Progenitor cell of endocrine pancreas (in vitro differentiated cells): ENCODE measurements around the gene BRD4. TPM values are rescaled to one million over a fixed set of nuclear protein-coding genes. Genes with fewer than 3 reads are reported as not detected.

Experiments used
- DNase-seq: peaks from one replicate; pipeline ENCODE4 v3.0.0; 2021; ENCODE audit warnings: low spot score; ENCODE audit not compliant: unreplicated experiment
- H3K27ac Mint-ChIP-seq: 2 replicates; pipeline ENCODE4 v1.8.0; 2021; ENCODE audit warnings: mild to moderate bottlenecking, moderate library complexity, mixed read lengths
- H3K27me3 Mint-ChIP-seq: 2 replicates; pipeline ENCODE4 v1.8.0; 2021; ENCODE audit warnings: mixed read lengths
- H3K36me3 Mint-ChIP-seq: 2 replicates; pipeline ENCODE4 v1.8.0; 2022; ENCODE audit warnings: mixed read lengths; ENCODE audit not compliant: insufficient read depth
- H3K4me1 Mint-ChIP-seq: 2 replicates; pipeline ENCODE4 v1.8.0; 2021; ENCODE audit warnings: low read depth, mixed read lengths
- H3K4me3 Mint-ChIP-seq: 2 replicates; pipeline ENCODE4 v1.8.0; 2021; ENCODE audit warnings: low read depth, mild to moderate bottlenecking, moderate library complexity, mixed read lengths
- H3K9me3 Mint-ChIP-seq: 2 replicates; pipeline ENCODE4 v1.8.0; 2021; ENCODE audit warnings: low read depth, mixed read lengths
- total RNA-seq: library from RNA; stranded (reverse); gene quantifications from 2 replicates; pipeline ENCODE4 v1.2.1, GENCODE V29; 2021
- TF ChIP-seq, protein P1 (sequence below): fragments of 200-600 bp; sonication (generic); IDR thresholded peaks from one replicate; pipeline ENCODE4 v1.5.0; 2021; ENCODE audit warnings: antibody characterized with exemption, mild to moderate bottlenecking; ENCODE audit not compliant: unreplicated experiment

The BRD4 gene
- total RNA-seq, 1 donor from 2014 or later = 144 TPM

DNA sequence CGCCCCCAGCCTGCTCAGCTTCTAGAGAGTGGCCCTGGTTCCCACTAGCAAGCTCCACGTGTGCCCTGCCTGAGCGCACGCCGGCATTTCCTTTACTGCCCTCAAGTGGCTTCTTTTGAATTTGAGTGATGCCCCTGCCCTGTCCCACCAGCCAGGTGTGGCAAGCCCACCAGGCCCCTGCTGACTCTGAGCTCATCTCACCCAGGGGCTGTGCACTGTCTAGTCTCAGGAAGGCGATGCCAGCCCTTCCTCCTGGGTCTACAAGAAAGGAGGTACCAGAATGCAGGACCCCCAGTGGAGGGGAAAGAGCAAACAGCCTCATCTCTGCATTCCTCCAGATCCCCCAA, 82.8 kb downstream of the BRD4 start:
- TF ChIP-seq, protein P1, sequence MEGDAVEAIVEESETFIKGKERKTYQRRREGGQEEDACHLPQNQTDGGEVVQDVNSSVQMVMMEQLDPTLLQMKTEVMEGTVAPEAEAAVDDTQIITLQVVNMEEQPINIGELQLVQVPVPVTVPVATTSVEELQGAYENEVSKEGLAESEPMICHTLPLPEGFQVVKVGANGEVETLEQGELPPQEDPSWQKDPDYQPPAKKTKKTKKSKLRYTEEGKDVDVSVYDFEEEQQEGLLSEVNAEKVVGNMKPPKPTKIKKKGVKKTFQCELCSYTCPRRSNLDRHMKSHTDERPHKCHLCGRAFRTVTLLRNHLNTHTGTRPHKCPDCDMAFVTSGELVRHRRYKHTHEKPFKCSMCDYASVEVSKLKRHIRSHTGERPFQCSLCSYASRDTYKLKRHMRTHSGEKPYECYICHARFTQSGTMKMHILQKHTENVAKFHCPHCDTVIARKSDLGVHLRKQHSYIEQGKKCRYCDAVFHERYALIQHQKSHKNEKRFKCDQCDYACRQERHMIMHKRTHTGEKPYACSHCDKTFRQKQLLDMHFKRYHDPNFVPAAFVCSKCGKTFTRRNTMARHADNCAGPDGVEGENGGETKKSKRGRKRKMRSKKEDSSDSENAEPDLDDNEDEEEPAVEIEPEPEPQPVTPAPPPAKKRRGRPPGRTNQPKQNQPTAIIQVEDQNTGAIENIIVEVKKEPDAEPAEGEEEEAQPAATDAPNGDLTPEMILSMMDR = no peak
- H3K9me3 Mint-ChIP-seq = no peaks in the 10 kb centered on the region
- H3K36me3 Mint-ChIP-seq = peaks cover 2% of the 10 kb centered on the region
- peaks cover 2% of the 10 kb centered on the region for H3K4me1 Mint-ChIP-seq
- no peaks in the 10 kb centered on the region for H3K27me3 Mint-ChIP-seq
- no peak overlapping the region for H3K27ac Mint-ChIP-seq
- DNase-seq = no peak
- H3K4me3 Mint-ChIP-seq = no peak overlapping the region

DNA sequence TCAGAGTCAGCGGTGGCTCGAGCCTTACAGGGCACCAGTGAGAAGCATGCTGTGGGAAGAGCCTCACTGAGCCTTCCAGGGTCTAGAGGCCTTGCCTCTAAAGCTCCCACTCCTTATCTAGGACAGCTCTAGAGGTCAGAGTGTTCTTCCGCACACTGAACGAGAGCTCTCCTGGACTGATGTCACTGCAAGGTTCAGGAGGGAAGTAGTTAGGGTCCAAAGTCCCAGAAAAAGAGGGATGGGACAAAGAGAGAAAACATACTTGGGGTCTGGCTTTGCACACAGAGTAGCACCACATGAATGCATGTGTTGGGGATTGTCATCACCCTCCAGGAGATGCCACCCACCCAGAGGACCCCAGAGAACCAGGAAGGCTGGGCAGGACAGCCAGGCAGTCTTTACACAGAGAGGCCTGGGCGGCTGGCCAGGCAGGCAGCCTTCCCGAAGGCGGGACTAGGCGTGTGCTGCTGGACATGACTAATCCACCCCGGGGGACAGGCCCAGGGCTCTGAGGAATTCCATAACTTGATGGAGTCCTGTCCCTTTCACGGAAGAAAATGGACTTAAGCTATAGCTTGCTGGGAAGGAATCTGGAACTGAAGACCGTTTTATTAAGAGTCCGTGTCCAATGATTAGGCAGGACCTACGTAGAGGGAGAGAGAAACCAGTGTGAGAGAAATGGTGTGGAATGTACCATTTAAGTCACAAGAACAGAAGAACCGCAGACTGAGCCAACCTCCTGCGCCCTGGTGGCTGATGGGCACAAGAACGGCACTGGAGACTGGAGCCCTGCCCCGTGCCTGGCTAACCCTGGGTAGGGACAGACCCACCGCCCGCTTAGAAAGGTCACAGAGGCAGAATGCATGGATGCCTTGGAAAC, 83.5 kb downstream of the BRD4 start:
- peaks cover 2% of the 10 kb centered on the region for H3K4me1 Mint-ChIP-seq
- no peak overlapping the region for H3K4me3 Mint-ChIP-seq
- H3K9me3 Mint-ChIP-seq = no peaks in the 10 kb centered on the region
- peak overlapping the region; percentile 69 for H3K27ac Mint-ChIP-seq
- H3K27me3 Mint-ChIP-seq = no peaks in the 10 kb centered on the region
- peaks cover 2% of the 10 kb centered on the region for H3K36me3 Mint-ChIP-seq
- no peak for DNase-seq
- TF ChIP-seq, protein P1 = no peak

GRCh38 chr19:15248106-15248505, 84.2 kb downstream of the BRD4 start:
- Mint-ChIP-seq H3K27ac (peak overlapping the region; percentile 69), H3K27me3 (no peaks in the 10 kb centered on the region), H3K36me3 (peaks cover 2% of the 10 kb centered on the region), H3K4me1 (peaks cover 2% of the 10 kb centered on the region), H3K9me3 (no peaks in the 10 kb centered on the region), H3K4me3 (no peak overlapping the region)
- no peak for DNase-seq
- TF ChIP-seq, protein P1 = no peak

- Mint-ChIP-seq H3K36me3 (peaks cover 3% of the 10 kb centered on the region), H3K27ac (no peak overlapping the region), H3K9me3 (no peaks in the 10 kb centered on the region), H3K4me3 (no peak overlapping the region), H3K27me3 (no peaks in the 10 kb centered on the region), H3K4me1 (peaks cover 2% of the 10 kb centered on the region)
- DNase-seq = no peak
- TF ChIP-seq, protein P1 = no peak
Measured at GRCh38 chr19:15247107-15248014, 85.0 kb downstream of the BRD4 start.

DNA sequence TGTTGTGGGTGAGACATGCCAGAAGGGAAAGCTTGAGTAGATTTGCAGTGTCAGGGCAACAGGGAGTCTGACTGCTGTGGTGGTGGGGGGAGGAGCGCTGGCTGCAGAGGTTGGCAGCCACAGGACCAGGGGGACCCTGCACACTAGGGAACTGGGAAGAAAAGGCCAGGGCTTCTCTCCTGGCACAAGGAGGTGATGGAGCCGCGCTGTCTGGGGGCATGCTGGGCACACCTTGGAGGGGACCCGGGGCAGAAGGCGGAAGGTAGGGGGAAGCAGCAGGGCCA, 86.2 kb downstream of the BRD4 start:
- Mint-ChIP-seq H3K27me3 (no peaks in the 10 kb centered on the region), H3K9me3 (no peaks in the 10 kb centered on the region), H3K4me1 (no peaks in the 10 kb centered on the region), H3K4me3 (no peak overlapping the region), H3K27ac (no peak overlapping the region), H3K36me3 (peaks cover 3% of the 10 kb centered on the region)
- no peak for DNase-seq
- TF ChIP-seq, protein P1 = no peak
